ENCODE results near the gene FRAT1. TPM values are rescaled to one million over a fixed set of nuclear protein-coding genes. Genes with fewer than 3 reads are reported as not detected.

FRAT1 gene
- total and polyA plus RNA-seq, 2 donors (not counting 1 experiment from before 2014, with no cell fraction given): 5.1 to 25.3 TPM

- peak overlapping the region in 1 of 5 experiments; percentile 86 for H3K4me3 ChIP-seq (ENCODE audit: control extremely low read depth in 1 of 5, extremely low read depth in 1 of 5, insufficient read depth in 1 of 5, low read depth in 2 of 5, low read length in 4 of 5)
- no peak for TF ChIP-seq EZH2 (IDR thresholded peaks at IDR 0.05; ENCODE audit: borderline replicate concordance, insufficient read depth, low read depth, low read length, poor library complexity, severe bottlenecking)
- TF ChIP-seq CTCF (IDR thresholded peaks at IDR 0.05): no peak
- no peaks in the 10 kb centered on the region for H3K27me3 ChIP-seq (replicated peaks in 1 of 4; ENCODE audit: control extremely low read depth in 1 of 4, control insufficient read depth in 3 of 4, insufficient read depth in 4 of 4, low read length in 3 of 4)
- no peaks in the 10 kb centered on the region for H3K9me3 ChIP-seq (ENCODE audit: control extremely low read depth in 1 of 3, control insufficient read depth in 2 of 3, insufficient read depth in 1 of 3, low read length in 2 of 3)
- DNase-seq (no peak), ATAC-seq (ENCODE audit: low read depth) (no peak)
- peaks cover 29 to 30% of the 10 kb centered on the region in 2 donors for H3K4me1 ChIP-seq (ENCODE audit: control insufficient read depth in 2 of 2, insufficient read depth in 2 of 2, low read length in 2 of 2)
- intact Hi-C loops (cut with micrococcal nuclease): no loop called here
- no peak overlapping the region for H3K27ac ChIP-seq (ENCODE audit: low read length in 2 of 2)
- H2AFZ ChIP-seq (ENCODE audit: insufficient read depth, low read depth, low read length, poor library complexity, severe bottlenecking): no peak overlapping the region
- H3K79me2 ChIP-seq (ENCODE audit: control insufficient read depth, insufficient read depth, low read length): peaks cover 46% of the 10 kb centered on the region
- Mint-ChIP-seq H3K4me3 (peak overlapping the region; percentile 75), H3K27ac (no peak overlapping the region), H3K27me3 (no peaks in the 10 kb centered on the region), H3K9me3 (ENCODE audit: insufficient read depth) (no peaks in the 10 kb centered on the region), H3K4me1 (peaks cover 39% of the 10 kb centered on the region)
- WGBS (ENCODE audit: insufficient coverage): 80% methylated on average over 2 of the region's 6 CpGs
- H3K4me2 ChIP-seq (replicated peaks; ENCODE audit: low read depth, low read length, poor library complexity, severe bottlenecking): peak overlapping the region; percentile 83
- POLR2A ChIA-PET: interaction anchor here (4.2 kb wide), 1 partner anchor 12 kb away, joined by 32 read pairs; the partner anchor contains the start of gene FRAT1
- CTCF ChIA-PET: interaction anchor here (1.2 to 3.8 kb wide), 4 partner anchors 9 to 70 kb away, joined by 3 to 31 read pairs (median 4); partner anchors contain the start of genes FRAT1 and RRP12
- H3K36me3 ChIP-seq (replicated peaks in 1 of 2; ENCODE audit: control extremely low read depth in 1 of 2, control insufficient read depth in 1 of 2, extremely low read depth in 1 of 2, insufficient read depth in 2 of 2, low read length in 1 of 2): peaks cover 8 to 23% of the 10 kb centered on the region in 2 experiments
- H3K9ac ChIP-seq (ENCODE audit: low read length): no peak overlapping the region
- peaks cover 45% of the 10 kb centered on the region for H4K20me1 ChIP-seq (ENCODE audit: control insufficient read depth, insufficient read depth, low read length, poor library complexity, severe bottlenecking)
These were observed 12.2 kb downstream of the FRAT1 start for GRCh38 chr10:97331153-97331703.
